Vagina (tissue), 2 donors: ENCODE results near the gene DNM3. TPM values are rescaled to one million over a fixed set of nuclear protein-coding genes. Genes with fewer than 3 reads are reported as not detected.
"Not testable (repeated sequence)": the region's sequence is repeated elsewhere in the genome, so short reads cannot be mapped to it uniquely, and the experiment has no call there.

ENCODE experiments used
- DNase-seq, 2 donors: peaks; one replicate each; pipeline ENCODE4 v3.0.0-alpha.2; 2017; ENCODE audit errors: extremely low spot score in 2 of 2
- H3K27ac ChIP-seq: fragments of 200-600 bp; sonication (generic); one replicate; pipeline ENCODE4 v1.5.1; 2019
- H3K27me3 ChIP-seq: fragments of 200-600 bp; sonication (generic); one replicate; pipeline ENCODE4 v1.5.1; 2019
- H3K36me3 ChIP-seq, 2 donors: fragments of 200-600 bp; sonication (generic); one replicate each; pipeline ENCODE4 v1.5.1; 2017 to 2019
- H3K4me1 ChIP-seq: fragments of 200-600 bp; sonication (generic); one replicate; pipeline ENCODE4 v1.5.1; 2019
- H3K4me3 ChIP-seq, 2 donors: fragments of 200-600 bp; sonication (generic); 1 replicate in 1 of 2; 2 replicates in 1 of 2; pipeline ENCODE4 v1.5.1; 2016 to 2019
- H3K9me3 ChIP-seq: fragments of 200-600 bp; sonication (generic); one replicate; pipeline ENCODE4 v1.5.1; 2019
- CTCF ChIP-seq, 3 experiments: fragments of 450-650 bp in 2 of 3; fragments of 200-600 bp in 1 of 3; sonication (generic) in 1 of 3; IDR thresholded peaks; one replicate each; pipeline ENCODE4 v1.5.1; 2017 to 2019; ENCODE audit warnings: antibody characterized with exemption in 3 of 3, mild to moderate bottlenecking in 2 of 3, moderate library complexity in 2 of 3
- POLR2A ChIP-seq, 2 donors: fragments of 450-650 bp; IDR thresholded peaks; one replicate each; pipeline ENCODE4 v1.6.1; 2017; ENCODE audit warnings: antibody characterized with exemption in 2 of 2, mild to moderate bottlenecking in 2 of 2, moderate library complexity in 2 of 2
- POLR2AphosphoS5 ChIP-seq, 2 donors: sonication (generic); formaldehyde crosslinking; IDR thresholded peaks; one replicate each; pipeline ENCODE4 v1.9.0; 2017; ENCODE audit warnings: antibody characterized with exemption in 2 of 2, mild to moderate bottlenecking in 2 of 2, low read depth in 1 of 2; ENCODE audit not compliant: insufficient read depth in 1 of 2
- intact Hi-C: fragments of 100-400 bp; cut with DNase I; formaldehyde crosslinking; loops from one replicate; pipeline ENCODE4 v1.15.1; 2023
- total RNA-seq: library from RNA; depleted of rRNA; stranded (reverse); fragments of >200 nt; gene quantifications from one replicate; pipeline ENCODE4 v1.2.3, GENCODE V29; 2016

DNM3 gene
- total RNA-seq, 1 donor from 2014 or later: 15.5 TPM

GRCh38 chr1:172299515-172299914, 458.2 kb downstream of the DNM3 start:
- intact Hi-C loops: no loop called here
- Histone ChIP-seq H3K36me3 (no peaks in the 10 kb centered on the region), H3K27me3 (no peaks in the 10 kb centered on the region), H3K9me3 (no peaks in the 10 kb centered on the region), H3K4me1 (no peaks in the 10 kb centered on the region), H3K27ac (no peak overlapping the region), H3K4me3 (no peak overlapping the region)
- no peak for DNase-seq
- TF ChIP-seq POLR2A (IDR thresholded peaks at IDR 0.05): no peak
- no peak for TF ChIP-seq POLR2AphosphoS5 (IDR thresholded peaks at IDR 0.05; ENCODE audit: insufficient read depth in 1 of 2, low read depth in 1 of 2)
- no peak for TF ChIP-seq CTCF (IDR thresholded peaks at IDR 0.05)

- H3K4me1 ChIP-seq, H3K9me3 ChIP-seq, intact Hi-C loops, H3K4me3 ChIP-seq, H3K36me3 ChIP-seq, H3K27me3 ChIP-seq, H3K27ac ChIP-seq, DNase-seq: not testable (repeated sequence)
Observed at GRCh38 chr1:172307508-172307907, 466.2 kb downstream of the DNM3 start.

DNA sequence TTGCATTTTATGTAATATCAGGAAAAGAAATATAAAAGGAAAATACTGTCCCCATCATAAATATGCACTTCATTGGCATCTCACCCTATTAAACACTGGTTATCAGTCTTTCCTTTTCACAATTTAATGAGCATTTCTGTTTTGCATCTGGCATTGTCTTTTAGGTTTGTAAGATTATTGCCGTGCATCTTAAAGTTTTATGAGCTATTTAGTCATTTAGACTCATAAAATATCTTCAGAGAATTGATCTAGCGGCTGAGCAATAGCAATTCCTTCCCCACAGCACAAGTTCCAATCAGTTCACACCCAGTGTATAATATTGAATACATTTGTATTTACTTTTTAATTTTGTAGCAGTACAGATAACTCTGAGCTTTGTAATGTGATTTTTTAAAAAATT, 466.8 kb downstream of the DNM3 start:
- Histone ChIP-seq H3K9me3 (no peaks in the 10 kb centered on the region), H3K27me3 (no peaks in the 10 kb centered on the region), H3K4me1 (no peaks in the 10 kb centered on the region), H3K36me3 (no peaks in the 10 kb centered on the region), H3K4me3 (no peak overlapping the region), H3K27ac (no peak overlapping the region)
- DNase-seq: no peak
- intact Hi-C loops: no loop called here
- TF ChIP-seq POLR2A (IDR thresholded peaks at IDR 0.05): no peak
- no peak for TF ChIP-seq POLR2AphosphoS5 (IDR thresholded peaks at IDR 0.05; ENCODE audit: insufficient read depth in 1 of 2, low read depth in 1 of 2)
- no peak for TF ChIP-seq CTCF (IDR thresholded peaks at IDR 0.05)

- no peaks in the 10 kb centered on the region for H3K36me3 ChIP-seq
- no peak for DNase-seq
- H3K27me3 ChIP-seq: no peaks in the 10 kb centered on the region
- intact Hi-C loops: no loop called here
- H3K4me3 ChIP-seq: no peak overlapping the region
- no peaks in the 10 kb centered on the region for H3K9me3 ChIP-seq
- no peaks in the 10 kb centered on the region for H3K4me1 ChIP-seq
- H3K27ac ChIP-seq: no peak overlapping the region
- TF ChIP-seq POLR2AphosphoS5 (IDR thresholded peaks at IDR 0.05; ENCODE audit: insufficient read depth in 1 of 2, low read depth in 1 of 2): no peak
- no peak for TF ChIP-seq POLR2A (IDR thresholded peaks at IDR 0.05)
- TF ChIP-seq CTCF (IDR thresholded peaks at IDR 0.05): no peak
Observed at GRCh38 chr1:172308577-172308976, 467.3 kb downstream of the DNM3 start.

GRCh38 chr1:172320733-172321132, 479.4 kb downstream of the DNM3 start:
- Histone ChIP-seq H3K9me3 (no peaks in the 10 kb centered on the region), H3K27me3 (no peaks in the 10 kb centered on the region), H3K4me3 (no peak overlapping the region), H3K36me3 (no peaks in the 10 kb centered on the region), H3K27ac (peak overlapping the region; percentile 11), H3K4me1 (peaks cover 30% of the 10 kb centered on the region)
- intact Hi-C loops: no loop called here
- no peak for DNase-seq
- TF ChIP-seq POLR2AphosphoS5 (IDR thresholded peaks at IDR 0.05; ENCODE audit: insufficient read depth in 1 of 2, low read depth in 1 of 2) (no peak), POLR2A (IDR thresholded peaks at IDR 0.05) (no peak), CTCF (IDR thresholded peaks at IDR 0.05) (no peak)

DNA sequence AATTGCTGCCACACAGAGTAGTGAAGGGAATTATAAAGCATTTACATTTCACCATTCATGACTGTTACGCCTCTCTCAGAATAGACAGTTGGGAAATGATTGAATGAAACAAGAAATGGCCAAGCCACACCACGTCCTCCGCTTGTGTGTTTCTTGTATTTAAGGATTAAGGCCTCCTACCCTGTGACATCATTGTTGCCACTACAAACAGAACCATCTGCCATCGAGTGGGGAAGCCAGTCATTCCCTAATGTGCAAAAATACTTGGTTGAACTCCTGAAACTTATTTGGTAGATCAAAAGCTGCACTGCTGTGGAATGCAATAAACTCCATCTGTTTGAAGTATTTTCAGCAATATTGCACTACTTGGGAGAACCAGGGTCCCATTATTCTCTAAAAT, 480.2 kb downstream of the DNM3 start:
- TF ChIP-seq POLR2AphosphoS5 (IDR thresholded peaks at IDR 0.05; ENCODE audit: insufficient read depth in 1 of 2, low read depth in 1 of 2) (no peak), POLR2A (IDR thresholded peaks at IDR 0.05) (no peak), CTCF (IDR thresholded peaks at IDR 0.05) (no peak)
- Histone ChIP-seq H3K27me3 (no peaks in the 10 kb centered on the region), H3K27ac (peak overlapping the region; percentile 11), H3K9me3 (no peaks in the 10 kb centered on the region), H3K4me3 (peak overlapping the region in 1 of 2 donors; percentile 1), H3K36me3 (no peaks in the 10 kb centered on the region), H3K4me1 (peaks cover 30% of the 10 kb centered on the region)
- intact Hi-C loops: no loop called here
- no peak for DNase-seq
